Purkinje cell (primary cell): ENCODE results near the gene MS4A3. TPM values are rescaled to one million over a fixed set of nuclear protein-coding genes. Genes with fewer than 3 reads are reported as not detected.

Experiments
- polyA plus RNA-seq: library from polyadenylated mRNA; unstranded; fragments of >200 nt; fragmentation: Nextera tagmentation; gene quantifications from 2 replicates; pipeline ENCODE4 v1.2.1, GENCODE V29; 2014

Gene MS4A3
- polyA plus RNA-seq = not detected in 2 replicates

GRCh38 chr11:60056349-60056969 is at the start of gene MS4A3:
MS4A3 (plus strand) TSS chr11:60056665; CDS start chr11:60061161, 4,496 bp downstream.

DNA sequence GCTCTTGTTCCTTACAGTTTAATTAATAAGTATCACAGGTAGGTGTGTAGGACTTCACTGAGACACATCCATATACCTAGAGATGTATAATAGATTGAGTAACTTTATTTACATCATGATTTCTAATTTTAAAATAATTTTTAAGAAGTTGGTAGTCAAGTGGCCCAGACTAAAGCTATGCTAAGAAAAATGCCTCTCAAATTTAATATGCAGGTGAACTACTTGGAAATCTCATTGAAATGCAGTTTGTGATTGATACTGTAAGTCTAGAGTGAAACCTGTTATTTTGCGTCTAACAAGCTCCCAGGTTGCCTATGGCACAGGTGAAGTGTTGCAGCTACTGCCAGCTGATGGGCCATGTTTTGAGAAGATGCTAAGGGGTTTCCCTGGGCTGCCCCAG is 39.6 kb upstream of the MS4A3 start, which contains the start of gene OOSP4B:
Gene OOSP4B, plus strand, starts transcription at position 301 of the 400 bp plus-strand sequence.

DNA sequence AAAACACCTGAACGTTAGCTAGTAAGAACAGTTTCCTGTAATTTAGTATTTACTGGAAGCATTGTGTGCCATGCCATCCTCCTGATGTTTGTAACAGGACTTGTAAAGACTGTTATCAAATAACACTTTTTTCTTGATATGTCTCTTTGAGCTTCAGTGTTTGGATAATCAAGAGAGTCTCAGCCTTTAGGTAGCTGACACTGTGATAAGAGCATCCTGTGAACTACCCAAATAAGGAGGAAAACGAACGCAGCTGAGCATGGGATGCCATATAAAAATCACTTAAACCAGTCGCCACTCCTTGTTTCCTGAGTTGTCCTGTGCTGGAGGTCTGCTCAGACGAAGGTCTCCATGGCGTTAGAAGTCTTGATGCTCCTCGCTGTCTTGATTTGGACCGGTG is 16.4 kb upstream of the MS4A3 start, which contains the start of gene OOSP2:
Gene OOSP2, plus strand, starts transcription at position 301 of the 400 bp plus-strand sequence. Its CDS starts 51 bp downstream, at position 352.

DNA sequence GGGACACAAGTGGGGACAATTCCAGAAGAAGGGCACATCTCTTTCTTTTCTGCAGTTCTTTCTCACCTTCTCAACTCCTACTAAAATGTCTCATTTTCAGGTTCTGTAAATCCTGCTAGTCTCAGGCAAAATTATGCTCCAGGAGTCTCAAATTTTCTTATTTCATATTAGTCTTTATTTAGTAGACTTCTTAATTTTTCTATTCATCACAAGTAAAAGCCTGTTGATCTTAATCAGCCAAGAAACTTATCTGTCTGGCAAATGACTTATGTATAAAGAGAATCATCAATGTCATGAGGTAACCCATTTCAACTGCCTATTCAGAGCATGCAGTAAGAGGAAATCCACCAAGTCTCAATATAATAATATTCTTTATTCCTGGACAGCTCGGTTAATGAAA is 31.9 kb downstream of the MS4A3 start, which contains the start of gene MS4A2:
Gene MS4A2, plus strand, starts transcription at position 301 of the 400 bp plus-strand sequence. CDS start 102 bp downstream, outside the sequence.

Other genes with a start within 250 kb of the MS4A3 start
- gene MRPL16, start 245.9 kb upstream of the MS4A3 start, polyA plus RNA-seq = 50.7 and 55.6 TPM in 2 replicates
- not detected in 2 replicates for gene CBLIF, start 211.2 kb upstream of the MS4A3 start, polyA plus RNA-seq
- gene TCN1, start 190.2 kb upstream of the MS4A3 start, polyA plus RNA-seq = not detected in 2 replicates
- not detected in 2 replicates for gene OOSP3, start 177.9 kb upstream of the MS4A3 start, polyA plus RNA-seq
- gene OOSP1, start 118.2 kb upstream of the MS4A3 start, polyA plus RNA-seq = not detected in 2 replicates
- gene OOSP4A, start 92.6 kb upstream of the MS4A3 start, polyA plus RNA-seq = not detected in 2 replicates
- not detected in 2 replicates for gene OOSP4B, start 39.5 kb upstream of the MS4A3 start, polyA plus RNA-seq
- gene OOSP2, start 16.3 kb upstream of the MS4A3 start, polyA plus RNA-seq = not detected in 2 replicates
- not detected in 2 replicates for gene MS4A2, start 32.0 kb downstream of the MS4A3 start, polyA plus RNA-seq
- gene MS4A6A, start 126.4 kb downstream of the MS4A3 start, polyA plus RNA-seq = not detected in 2 replicates
- gene MS4A4E, start 186.5 kb downstream of the MS4A3 start, polyA plus RNA-seq = not detected in 2 replicates
- not detected in 2 replicates for gene MS4A4A, start 224.0 kb downstream of the MS4A3 start, polyA plus RNA-seq